ENCODE results near the gene MACROD2.

The MACROD2 gene

DNA sequence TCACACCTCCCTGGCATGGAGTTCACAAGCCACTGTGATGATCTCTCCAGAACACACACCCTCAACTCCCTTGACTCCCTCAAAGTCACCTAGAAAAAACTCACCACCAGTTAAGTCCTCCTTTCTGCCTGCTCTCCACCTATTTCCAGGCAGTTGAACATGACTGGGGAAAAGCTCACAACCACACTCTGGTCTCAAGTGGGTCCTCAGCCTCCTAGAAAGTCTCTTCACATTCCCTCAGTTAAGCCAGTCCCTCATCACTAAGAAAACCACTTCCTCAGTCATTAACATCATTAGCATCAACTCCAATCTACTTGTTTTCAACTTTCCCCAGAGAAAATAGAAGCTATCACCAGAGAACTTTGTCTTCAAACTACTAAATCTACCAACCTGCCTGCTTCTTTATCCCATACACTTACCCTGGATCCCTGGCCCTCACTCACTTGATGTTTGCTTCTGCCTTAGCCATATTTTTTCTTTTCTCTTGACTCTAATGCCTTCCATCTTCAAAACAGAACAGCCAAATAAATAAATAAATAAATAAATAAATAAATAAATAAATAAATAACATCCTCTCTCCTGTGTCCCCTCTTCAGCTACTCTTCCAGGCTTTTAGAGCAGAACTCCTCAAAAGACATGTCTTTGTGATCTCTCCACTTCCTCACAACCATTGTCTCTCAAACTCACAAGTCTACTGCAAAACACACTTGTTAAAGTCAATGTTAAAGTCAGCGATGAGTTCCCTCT lies 1084.5 kb downstream of the MACROD2 start:
- TF ChIP-seq, protein P1, sequence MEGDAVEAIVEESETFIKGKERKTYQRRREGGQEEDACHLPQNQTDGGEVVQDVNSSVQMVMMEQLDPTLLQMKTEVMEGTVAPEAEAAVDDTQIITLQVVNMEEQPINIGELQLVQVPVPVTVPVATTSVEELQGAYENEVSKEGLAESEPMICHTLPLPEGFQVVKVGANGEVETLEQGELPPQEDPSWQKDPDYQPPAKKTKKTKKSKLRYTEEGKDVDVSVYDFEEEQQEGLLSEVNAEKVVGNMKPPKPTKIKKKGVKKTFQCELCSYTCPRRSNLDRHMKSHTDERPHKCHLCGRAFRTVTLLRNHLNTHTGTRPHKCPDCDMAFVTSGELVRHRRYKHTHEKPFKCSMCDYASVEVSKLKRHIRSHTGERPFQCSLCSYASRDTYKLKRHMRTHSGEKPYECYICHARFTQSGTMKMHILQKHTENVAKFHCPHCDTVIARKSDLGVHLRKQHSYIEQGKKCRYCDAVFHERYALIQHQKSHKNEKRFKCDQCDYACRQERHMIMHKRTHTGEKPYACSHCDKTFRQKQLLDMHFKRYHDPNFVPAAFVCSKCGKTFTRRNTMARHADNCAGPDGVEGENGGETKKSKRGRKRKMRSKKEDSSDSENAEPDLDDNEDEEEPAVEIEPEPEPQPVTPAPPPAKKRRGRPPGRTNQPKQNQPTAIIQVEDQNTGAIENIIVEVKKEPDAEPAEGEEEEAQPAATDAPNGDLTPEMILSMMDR (IDR thresholded peaks at IDR 0.05; ENCODE audit: borderline replicate concordance, insufficient read depth, low read depth, low read length): no peak

DNA sequence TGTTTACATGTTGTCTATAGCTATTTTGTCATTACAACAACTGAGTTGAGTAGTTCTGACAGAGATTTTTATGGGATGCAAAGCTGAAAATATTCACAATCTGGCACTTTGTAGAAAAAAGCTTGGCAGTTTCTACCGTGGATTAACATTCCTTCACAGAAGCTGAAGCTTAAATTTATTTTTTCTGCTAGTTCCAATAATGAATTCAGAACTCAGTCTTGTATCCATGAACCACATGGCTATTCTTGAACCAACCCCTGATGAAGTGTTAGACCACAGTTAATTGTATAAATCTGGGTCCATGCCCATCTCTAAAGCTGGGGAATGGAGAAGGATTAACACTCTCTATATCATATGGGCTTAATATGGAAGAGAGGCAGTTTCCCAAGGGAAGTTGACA lies 1085.9 kb downstream of the MACROD2 start:
- TF ChIP-seq, protein P1 (IDR thresholded peaks at IDR 0.05; ENCODE audit: borderline replicate concordance, insufficient read depth, low read depth, low read length): no peak
- no peak overlapping the region for H3K4me3 ChIP-seq (ENCODE audit: low read depth, low read length)

More for the DNA sequence above, 1084.5 kb downstream of the MACROD2 start:
- no peak overlapping the region for H3K4me3 ChIP-seq (ENCODE audit: low read depth, low read length)

DNA sequence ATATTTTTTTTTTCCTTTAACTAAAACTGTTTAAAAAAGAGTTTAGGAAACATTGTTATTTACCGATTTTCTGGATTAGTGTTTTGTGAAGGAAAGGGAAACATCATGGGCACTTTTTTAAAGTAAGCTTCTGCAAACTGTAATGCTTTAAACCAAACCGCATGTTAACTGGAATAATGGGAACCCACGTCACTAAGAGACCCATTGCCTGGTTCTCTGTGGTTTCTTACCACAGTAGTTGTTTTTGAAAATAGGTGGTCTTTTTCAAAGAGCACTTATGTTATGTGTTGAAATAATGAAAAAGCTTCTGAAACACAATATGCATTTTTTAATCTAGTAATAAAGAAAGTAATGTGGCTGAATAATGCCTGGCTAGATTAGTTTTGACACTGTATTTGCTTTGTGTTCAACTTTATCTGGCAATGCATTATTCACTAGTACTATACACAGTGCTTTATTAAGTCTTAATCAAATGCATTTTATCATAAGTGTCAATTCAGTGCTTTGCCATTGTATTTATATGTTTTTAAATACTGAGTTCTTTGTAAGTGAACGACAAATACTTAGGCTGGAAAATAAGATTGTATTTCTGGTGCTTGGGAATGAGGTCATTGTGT lies 1096.2 kb downstream of the MACROD2 start:
- no peak overlapping the region for H3K4me3 ChIP-seq (ENCODE audit: low read depth, low read length)
- TF ChIP-seq, protein P1 (IDR thresholded peaks at IDR 0.05; ENCODE audit: borderline replicate concordance, insufficient read depth, low read depth, low read length): no peak

DNA sequence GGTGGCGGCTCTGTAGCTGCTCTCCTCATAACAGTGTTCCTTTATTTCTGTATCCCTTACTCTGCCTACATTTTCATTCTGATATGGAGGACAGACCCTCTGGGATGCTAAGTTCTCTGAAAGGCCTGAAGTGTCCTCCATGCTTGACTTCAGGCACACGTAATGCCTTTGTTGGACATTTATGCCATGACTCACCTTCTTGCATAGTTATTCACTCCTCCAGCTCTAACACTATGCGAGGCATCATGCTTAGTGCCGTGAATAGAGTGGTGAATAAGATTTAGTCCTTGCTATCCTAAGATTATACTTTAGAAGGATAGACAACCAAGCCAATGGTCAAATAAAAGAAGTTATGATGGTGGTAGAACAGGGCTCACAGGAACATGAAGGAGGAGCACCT lies 1103.0 kb downstream of the MACROD2 start:
- no peak overlapping the region for H3K4me3 ChIP-seq (ENCODE audit: low read depth, low read length)
- TF ChIP-seq, protein P1 (IDR thresholded peaks at IDR 0.05; ENCODE audit: borderline replicate concordance, insufficient read depth, low read depth, low read length): no peak

DNA sequence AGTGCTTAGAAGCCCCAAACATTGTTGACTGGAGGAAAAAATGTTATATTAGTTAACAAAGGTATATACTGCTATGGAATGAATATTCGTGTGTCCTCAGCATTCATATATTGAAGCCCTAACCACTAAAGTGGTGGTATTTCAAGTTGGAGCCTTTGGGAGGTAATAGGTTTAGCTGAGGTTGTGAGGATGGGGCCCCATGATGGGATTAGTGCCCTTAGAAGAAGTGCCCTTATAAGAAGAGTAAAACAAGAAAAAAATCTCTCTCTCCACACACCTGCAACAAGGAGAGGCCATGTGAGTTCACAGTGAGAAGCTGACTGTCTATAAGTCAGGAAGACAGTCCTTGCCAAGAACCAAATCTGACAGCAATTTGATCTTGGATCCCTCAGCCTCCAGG lies 1103.8 kb downstream of the MACROD2 start:
- H3K4me3 ChIP-seq (ENCODE audit: low read depth, low read length): no peak overlapping the region
- TF ChIP-seq, protein P1 (IDR thresholded peaks at IDR 0.05; ENCODE audit: borderline replicate concordance, insufficient read depth, low read depth, low read length): no peak

DNA sequence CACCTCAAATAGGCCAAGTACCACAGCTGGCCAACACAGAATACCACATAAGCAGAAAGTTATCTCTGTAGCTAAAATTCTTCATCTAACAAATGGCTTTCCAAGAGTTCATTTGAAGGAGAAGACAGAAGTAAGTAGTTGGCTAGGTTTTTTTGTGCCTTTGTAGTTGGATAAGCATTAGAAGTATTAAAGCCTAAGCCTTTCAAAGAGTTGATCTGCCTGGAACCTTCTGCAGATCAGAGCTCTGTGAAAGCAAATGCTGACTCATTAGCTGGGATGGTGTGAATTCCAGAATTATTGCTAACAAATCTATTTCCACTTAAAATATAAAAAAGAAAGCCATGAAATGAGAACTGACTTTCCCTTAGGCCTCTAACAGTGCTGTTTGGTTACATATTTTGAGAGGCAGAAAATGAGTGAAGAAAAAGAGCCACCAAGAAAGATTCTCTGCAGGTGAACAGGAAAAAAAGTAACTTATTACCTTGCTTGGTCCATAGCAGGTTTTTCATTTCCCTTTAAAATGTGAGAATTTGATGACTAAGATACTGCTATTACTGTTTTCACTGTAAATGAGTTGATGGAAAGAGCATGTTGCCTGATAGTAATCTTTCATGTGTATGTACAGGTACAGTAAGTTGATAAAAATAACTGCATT lies 1105.3 kb downstream of the MACROD2 start:
- no peak overlapping the region for H3K4me3 ChIP-seq (ENCODE audit: low read depth, low read length)
- TF ChIP-seq, protein P1 (IDR thresholded peaks at IDR 0.05; ENCODE audit: borderline replicate concordance, insufficient read depth, low read depth, low read length): no peak

Data from GM12875 (cell line).